Measurements from ENCODE around the gene ETV7.

DNA sequence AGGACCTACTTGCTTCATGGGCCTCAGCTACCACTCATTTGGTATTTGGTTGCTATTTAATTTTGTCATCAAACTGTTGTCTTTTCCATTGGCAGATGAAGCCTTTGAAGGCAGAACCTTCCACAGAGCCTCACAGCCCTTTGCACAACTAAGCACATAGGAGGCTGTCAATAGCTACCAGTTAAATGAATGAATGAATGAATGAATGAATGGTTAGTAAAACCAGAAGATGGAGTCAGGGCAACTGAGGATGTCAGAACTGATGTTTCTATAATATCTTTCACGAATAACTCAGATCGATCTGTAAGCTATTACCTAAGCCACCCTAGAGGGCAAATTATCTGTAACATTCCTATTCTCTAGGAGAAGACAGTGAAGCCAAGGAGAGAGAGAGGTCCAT lies 69.8 kb downstream of the ETV7 start:
- TF ChIP-seq, protein P1, sequence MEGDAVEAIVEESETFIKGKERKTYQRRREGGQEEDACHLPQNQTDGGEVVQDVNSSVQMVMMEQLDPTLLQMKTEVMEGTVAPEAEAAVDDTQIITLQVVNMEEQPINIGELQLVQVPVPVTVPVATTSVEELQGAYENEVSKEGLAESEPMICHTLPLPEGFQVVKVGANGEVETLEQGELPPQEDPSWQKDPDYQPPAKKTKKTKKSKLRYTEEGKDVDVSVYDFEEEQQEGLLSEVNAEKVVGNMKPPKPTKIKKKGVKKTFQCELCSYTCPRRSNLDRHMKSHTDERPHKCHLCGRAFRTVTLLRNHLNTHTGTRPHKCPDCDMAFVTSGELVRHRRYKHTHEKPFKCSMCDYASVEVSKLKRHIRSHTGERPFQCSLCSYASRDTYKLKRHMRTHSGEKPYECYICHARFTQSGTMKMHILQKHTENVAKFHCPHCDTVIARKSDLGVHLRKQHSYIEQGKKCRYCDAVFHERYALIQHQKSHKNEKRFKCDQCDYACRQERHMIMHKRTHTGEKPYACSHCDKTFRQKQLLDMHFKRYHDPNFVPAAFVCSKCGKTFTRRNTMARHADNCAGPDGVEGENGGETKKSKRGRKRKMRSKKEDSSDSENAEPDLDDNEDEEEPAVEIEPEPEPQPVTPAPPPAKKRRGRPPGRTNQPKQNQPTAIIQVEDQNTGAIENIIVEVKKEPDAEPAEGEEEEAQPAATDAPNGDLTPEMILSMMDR (conservative IDR thresholded peaks at IDR 0.05 in 1 of 2, IDR thresholded peaks at IDR 0.05 in 1 of 2; ENCODE audit: low read depth in 1 of 2, low read length in 2 of 2): no peak
- no peak for TF ChIP-seq EZH2 (IDR thresholded peaks at IDR 0.05; ENCODE audit: low read length, missing control alignments)

Measured in fibroblast of lung (primary cell).